GM23338 (cell line): ENCODE measurements around the gene RBM22. TPM values are rescaled to one million over a fixed set of nuclear protein-coding genes. Genes with fewer than 3 reads are reported as not detected.

Experiments used
- ATAC-seq: fragments of 200-7000 bp; cut with Tn5 transposase; 3 replicates; pipeline ENCODE4 v1.9.1; 2020
- DNase-seq: peaks from one replicate; pipeline ENCODE4 v3.0.0-alpha.2; 2015; ENCODE audit warnings: low spot score
- H2AFZ ChIP-seq: fragments of 200-600 bp; sonication (generic); 2 replicates; pipeline ENCODE4 v1.8.0; 2016; ENCODE audit warnings: antibody characterized with exemption, mild to moderate bottlenecking, moderate library complexity
- H3F3A ChIP-seq: fragments of 200-600 bp; sonication (generic); replicated peaks from 2 replicates; pipeline ENCODE4 v1.8.0; 2017; ENCODE audit warnings: antibody characterized with exemption, mixed run types, low read depth
- H3K27ac ChIP-seq: fragments of 200-600 bp; sonication (generic); 2 replicates; pipeline ENCODE4 v1.6.1; 2016; ENCODE audit warnings: low read depth
- H3K27me3 ChIP-seq: fragments of 200-600 bp; sonication (generic); 2 replicates; pipeline ENCODE4 v1.8.0; 2016; ENCODE audit warnings: mild to moderate bottlenecking, mixed run types, moderate library complexity; ENCODE audit not compliant: insufficient read depth
- H3K36me3 ChIP-seq: fragments of 200-600 bp; sonication (generic); 2 replicates; pipeline ENCODE4 v1.8.0; 2016; ENCODE audit warnings: mild to moderate bottlenecking; ENCODE audit not compliant: insufficient read depth
- H3K4me1 ChIP-seq: fragments of 200-600 bp; sonication (generic); 2 replicates; pipeline ENCODE4 v1.8.0; 2016; ENCODE audit warnings: mild to moderate bottlenecking, moderate library complexity; ENCODE audit not compliant: insufficient read depth
- H3K4me2 ChIP-seq: fragments of 200-600 bp; sonication (generic); 2 replicates; pipeline ENCODE4 v1.7.1; 2017; ENCODE audit warnings: mixed run types
- H3K4me3 ChIP-seq: fragments of 200-600 bp; sonication (generic); 2 replicates; pipeline ENCODE4 v1.6.1; 2016; ENCODE audit warnings: mixed run types
- H3K79me2 ChIP-seq: fragments of 200-600 bp; sonication (generic); replicated peaks from 2 replicates; pipeline ENCODE4 v1.8.0; 2017; ENCODE audit warnings: mild to moderate bottlenecking; ENCODE audit not compliant: insufficient read depth
- H3K9me2 ChIP-seq: fragments of 200-600 bp; sonication (generic); 2 replicates; pipeline ENCODE4 v1.8.0; 2017; ENCODE audit not compliant: insufficient read depth
- H4K20me1 ChIP-seq: fragments of 200-600 bp; sonication (generic); replicated peaks from 2 replicates; pipeline ENCODE4 v1.8.0; 2017; ENCODE audit warnings: mild to moderate bottlenecking; ENCODE audit not compliant: insufficient read depth
- H3K27ac Mint-ChIP-seq: 2 replicates; pipeline ENCODE4 v1.8.0; 2020; ENCODE audit warnings: inconsistent platforms, mild to moderate bottlenecking, moderate library complexity, mixed read lengths
- H3K27me3 Mint-ChIP-seq: 3 replicates; pipeline ENCODE4 v1.8.0; 2022; ENCODE audit warnings: low read depth, mild to moderate bottlenecking, moderate library complexity, mixed read lengths, inconsistent platforms; ENCODE audit not compliant: insufficient read depth, poor library complexity
- H3K36me3 Mint-ChIP-seq: 3 replicates; pipeline ENCODE4 v1.8.0; 2021; ENCODE audit warnings: low read depth, mild to moderate bottlenecking, inconsistent platforms, moderate library complexity, mixed read lengths
- H3K4me1 Mint-ChIP-seq: 3 replicates; pipeline ENCODE4 v1.8.0; 2020; ENCODE audit warnings: mild to moderate bottlenecking, inconsistent platforms, mixed read lengths
- H3K4me3 Mint-ChIP-seq: 3 replicates; pipeline ENCODE4 v1.8.0; 2021; ENCODE audit warnings: moderate library complexity, mild to moderate bottlenecking, inconsistent platforms, mixed read lengths
- H3K9me3 Mint-ChIP-seq: 3 replicates; pipeline ENCODE4 v1.8.0; 2020; ENCODE audit warnings: moderate library complexity, mild to moderate bottlenecking, inconsistent platforms, mixed read lengths
- NANOG ChIP-seq: IDR thresholded peaks from 2 replicates; pipeline ENCODE4 v1.6.1; 2016; ENCODE audit warnings: antibody characterized with exemption, borderline replicate concordance
- STAT1 ChIP-seq: IDR thresholded peaks from one replicate; pipeline ENCODE4 v1.6.1; 2016; ENCODE audit warnings: antibody characterized with exemption; ENCODE audit not compliant: unreplicated experiment
- ZNF331 ChIP-seq: fragments of 250-450 bp; sonication (Bioruptor Pico); IDR thresholded peaks from 2 replicates; pipeline ENCODE4 v1.5.0; 2020; ENCODE audit warnings: low read depth, mild to moderate bottlenecking, moderate library complexity
- ZNF462 ChIP-seq: fragments of 250-450 bp; sonication (Bioruptor Pico); IDR thresholded peaks from 2 replicates; pipeline ENCODE4 v1.5.0; 2020; ENCODE audit warnings: mild to moderate bottlenecking, moderate library complexity
- polyA plus RNA-seq: library from polyadenylated mRNA; unstranded; fragments of >200 nt; fragmentation: Nextera tagmentation; extraction: Ambion mirVana; gene quantifications from 2 replicates; pipeline ENCODE4 v1.2.1, GENCODE V29; 2016
- total RNA-seq: library from RNA; depleted of rRNA; stranded (reverse); fragments of >200 nt; shearing (Covaris generic); gene quantifications from 2 replicates; pipeline ENCODE4 v1.2.3, GENCODE V29; 2014
- TF ChIP-seq, protein P1 (sequence below): IDR thresholded peaks from one replicate; pipeline ENCODE4 v1.6.1; 2018; ENCODE audit warnings: antibody characterized with exemption; ENCODE audit not compliant: unreplicated experiment

The RBM22 gene
- total and polyA plus RNA-seq, 2 experiments from 2014 or later: 23.4 to 32.3 TPM

DNA sequence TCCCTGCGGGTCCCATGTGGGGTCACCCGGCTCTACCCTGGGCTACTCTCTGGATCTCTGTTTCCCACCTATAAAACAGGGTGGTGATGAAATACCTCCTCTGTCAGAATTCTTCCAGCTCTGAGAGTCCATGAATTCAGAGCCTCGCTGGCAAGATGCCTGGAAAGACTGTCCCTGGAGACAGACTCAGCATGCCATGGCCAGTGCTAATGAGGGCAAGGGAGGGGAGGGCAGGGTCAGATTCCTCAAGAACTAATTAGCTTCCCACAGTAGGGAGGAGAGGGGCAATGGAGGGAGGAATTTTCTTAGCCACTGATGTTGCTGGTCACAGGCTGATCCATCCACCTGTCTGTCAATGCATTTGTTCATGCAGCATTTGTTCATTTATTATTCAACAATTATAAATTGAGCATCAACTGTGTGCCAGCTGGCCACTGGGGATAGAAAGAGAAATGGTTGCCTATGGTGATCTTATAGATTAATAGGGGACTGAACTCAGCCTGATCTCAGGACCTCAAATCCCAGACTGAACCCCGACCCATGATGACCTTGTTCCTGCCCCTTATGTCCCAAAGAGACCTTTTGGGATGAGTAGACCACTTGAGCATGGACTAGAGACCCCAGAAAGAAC is 55.7 kb downstream of the RBM22 start (continued):
- TF ChIP-seq ZNF462: no peak

GRCh38 chr5:150644514-150644913 is 56.3 kb downstream of the RBM22 start:
- Mint-ChIP-seq H3K4me3 (no peak overlapping the region), H3K4me1 (peaks cover 35% of the 10 kb centered on the region), H3K27ac (peak overlapping the region; percentile 45; the same call in 1 of the 2 replicates), H3K9me3 (no peaks in the 10 kb centered on the region), H3K36me3 (no peaks in the 10 kb centered on the region; the same call in 2 of the 3 replicates), H3K27me3 (peaks cover 2% of the 10 kb centered on the region)
- no peak for DNase-seq
- Histone ChIP-seq H3K27me3 (no peaks in the 10 kb centered on the region), H2AFZ (no peak overlapping the region), H3F3A (no peaks in the 10 kb centered on the region), H3K4me3 (no peak overlapping the region), H3K36me3 (no peaks in the 10 kb centered on the region), H4K20me1 (no peaks in the 10 kb centered on the region), H3K4me2 (no peak overlapping the region), H3K9me2 (no peaks in the 10 kb centered on the region), H3K79me2 (no peaks in the 10 kb centered on the region), H3K4me1 (no peaks in the 10 kb centered on the region; the same call in 1 of the 2 replicates), H3K27ac (no peak overlapping the region)
- no peak; the same call in 2 of the 3 replicates for ATAC-seq
- TF ChIP-seq NANOG (no peak), ZNF462 (no peak), ZNF331 (CRISPR knock-in tag) (no peak), STAT1 (no peak)
- TF ChIP-seq, protein P1, sequence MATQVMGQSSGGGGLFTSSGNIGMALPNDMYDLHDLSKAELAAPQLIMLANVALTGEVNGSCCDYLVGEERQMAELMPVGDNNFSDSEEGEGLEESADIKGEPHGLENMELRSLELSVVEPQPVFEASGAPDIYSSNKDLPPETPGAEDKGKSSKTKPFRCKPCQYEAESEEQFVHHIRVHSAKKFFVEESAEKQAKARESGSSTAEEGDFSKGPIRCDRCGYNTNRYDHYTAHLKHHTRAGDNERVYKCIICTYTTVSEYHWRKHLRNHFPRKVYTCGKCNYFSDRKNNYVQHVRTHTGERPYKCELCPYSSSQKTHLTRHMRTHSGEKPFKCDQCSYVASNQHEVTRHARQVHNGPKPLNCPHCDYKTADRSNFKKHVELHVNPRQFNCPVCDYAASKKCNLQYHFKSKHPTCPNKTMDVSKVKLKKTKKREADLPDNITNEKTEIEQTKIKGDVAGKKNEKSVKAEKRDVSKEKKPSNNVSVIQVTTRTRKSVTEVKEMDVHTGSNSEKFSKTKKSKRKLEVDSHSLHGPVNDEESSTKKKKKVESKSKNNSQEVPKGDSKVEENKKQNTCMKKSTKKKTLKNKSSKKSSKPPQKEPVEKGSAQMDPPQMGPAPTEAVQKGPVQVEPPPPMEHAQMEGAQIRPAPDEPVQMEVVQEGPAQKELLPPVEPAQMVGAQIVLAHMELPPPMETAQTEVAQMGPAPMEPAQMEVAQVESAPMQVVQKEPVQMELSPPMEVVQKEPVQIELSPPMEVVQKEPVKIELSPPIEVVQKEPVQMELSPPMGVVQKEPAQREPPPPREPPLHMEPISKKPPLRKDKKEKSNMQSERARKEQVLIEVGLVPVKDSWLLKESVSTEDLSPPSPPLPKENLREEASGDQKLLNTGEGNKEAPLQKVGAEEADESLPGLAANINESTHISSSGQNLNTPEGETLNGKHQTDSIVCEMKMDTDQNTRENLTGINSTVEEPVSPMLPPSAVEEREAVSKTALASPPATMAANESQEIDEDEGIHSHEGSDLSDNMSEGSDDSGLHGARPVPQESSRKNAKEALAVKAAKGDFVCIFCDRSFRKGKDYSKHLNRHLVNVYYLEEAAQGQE: no peak
